Left cardiac atrium (tissue), 2 donors: ENCODE measurements around the gene UBE4A. TPM values are rescaled to one million over a fixed set of nuclear protein-coding genes. Genes with fewer than 3 reads are reported as not detected.

Experiments
- total RNA-seq, 2 donors: library from RNA; stranded (reverse); fragmentation: NEBNext Ultra II Directional; extraction: Animal tissue kit (Norgen Biotek cat#: 25700); gene quantifications; one replicate each; pipeline ENCODE4 v1.2.1, GENCODE V29; 2021
- donor health status: DM: no; HTN: yes; CAD: no; lungs with severe emphysema.
- donor health status: DM: yes; HTN: yes; CAD: no.

Gene UBE4A
- total RNA-seq, 2 donors from 2014 or later = 32.9 to 41.2 TPM

Other genes starting within 250 kb of the UBE4A start
- 10 to 100 TPM in 1 of 2 donors, 1 to 10 TPM in 1; 5.9 to 11.3 TPM for gene SCN4B, start 206.8 kb upstream of the UBE4A start, total RNA-seq
- gene SCN2B, start 183.0 kb upstream of the UBE4A start, total RNA-seq = 10 to 100 TPM in 1 of 2 donors, 1 to 10 TPM in 1; 3.3 to 10.1 TPM
- gene JAML, start 134.6 kb upstream of the UBE4A start, total RNA-seq = 1 to 10 TPM; 2.5 to 5.3 TPM
- gene MPZL3, start 107.2 kb upstream of the UBE4A start, total RNA-seq = 1 to 10 TPM; 1.0 to 1.1 TPM
- 10 to 100 TPM; 11.6 to 47.8 TPM for gene MPZL2, start 95.3 kb upstream of the UBE4A start, total RNA-seq
- 1 to 10 TPM; 1.6 to 3.7 TPM for gene CD3E, start 54.9 kb upstream of the UBE4A start, total RNA-seq
- 1 to 10 TPM in 1 of 2 donors, under 1 TPM in 1; 0.86 to 2.0 TPM for gene CD3D, start 16.9 kb upstream of the UBE4A start, total RNA-seq
- gene CD3G, start 15.3 kb upstream of the UBE4A start, total RNA-seq = 1 to 10 TPM in 1 of 2 donors, under 1 TPM in 1; 0.76 to 1.4 TPM
- gene ATP5MG, start 42.0 kb downstream of the UBE4A start, total RNA-seq = 100 to 1,000 TPM; 567 to 582 TPM
- gene KMT2A, start 76.9 kb downstream of the UBE4A start, total RNA-seq = 10 to 100 TPM; 23.7 to 25.2 TPM
- gene TTC36, start 167.9 kb downstream of the UBE4A start, total RNA-seq = 1 to 10 TPM in 1 of 2 donors, not detected in 1; 1.2 TPM
- gene TMEM25, start 171.6 kb downstream of the UBE4A start, total RNA-seq = 10 to 100 TPM in 1 of 2 donors, 1 to 10 TPM in 1; 8.8 to 10.1 TPM
- gene IFT46, start 206.3 kb downstream of the UBE4A start, total RNA-seq = 10 to 100 TPM; 13.4 to 18.8 TPM
- gene ARCN1, start 212.8 kb downstream of the UBE4A start, total RNA-seq = 100 to 1,000 TPM in 1 of 2 donors, 10 to 100 TPM in 1; 98.2 to 129 TPM
- 100 to 1,000 TPM; 108 to 159 TPM for gene PHLDB1, start 248.0 kb downstream of the UBE4A start, total RNA-seq